ENCODE data around the gene S100A8.
"Not testable (repeated sequence)": the region's sequence is repeated elsewhere in the genome, so short reads cannot be mapped to it uniquely, and the experiment has no call there.

Gene S100A8

DNA sequence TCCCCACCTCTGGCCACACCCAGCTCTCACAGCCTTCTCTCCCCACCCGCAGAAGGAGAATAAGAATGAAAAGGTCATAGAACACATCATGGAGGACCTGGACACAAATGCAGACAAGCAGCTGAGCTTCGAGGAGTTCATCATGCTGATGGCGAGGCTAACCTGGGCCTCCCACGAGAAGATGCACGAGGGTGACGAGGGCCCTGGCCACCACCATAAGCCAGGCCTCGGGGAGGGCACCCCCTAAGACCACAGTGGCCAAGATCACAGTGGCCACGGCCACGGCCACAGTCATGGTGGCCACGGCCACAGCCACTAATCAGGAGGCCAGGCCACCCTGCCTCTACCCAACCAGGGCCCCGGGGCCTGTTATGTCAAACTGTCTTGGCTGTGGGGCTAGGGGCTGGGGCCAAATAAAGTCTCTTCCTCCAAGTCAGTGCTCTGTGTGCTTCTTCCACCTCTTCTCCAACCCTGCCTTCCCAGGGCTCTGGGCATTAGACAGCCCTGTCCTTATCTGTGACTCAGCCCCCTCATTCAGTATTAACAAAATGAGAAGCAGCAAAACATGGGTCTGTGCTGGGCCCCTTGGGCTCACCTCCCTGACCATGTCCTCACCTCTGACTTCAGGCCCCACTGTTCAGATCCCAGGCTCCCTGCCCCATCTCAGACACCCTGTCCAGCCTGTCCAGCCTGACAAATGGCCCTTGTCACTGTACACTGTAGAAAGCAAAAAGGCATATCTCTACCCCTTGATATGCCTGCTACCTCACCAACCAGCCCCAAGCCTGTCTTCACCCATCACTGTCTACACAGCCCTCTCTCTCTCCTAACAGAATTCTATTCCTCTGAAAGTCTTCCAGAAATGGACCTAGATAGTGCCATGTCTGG, 30.0 kb downstream of the S100A8 start:
- no peak for DNase-seq (ENCODE audit: low read depth)

DNA sequence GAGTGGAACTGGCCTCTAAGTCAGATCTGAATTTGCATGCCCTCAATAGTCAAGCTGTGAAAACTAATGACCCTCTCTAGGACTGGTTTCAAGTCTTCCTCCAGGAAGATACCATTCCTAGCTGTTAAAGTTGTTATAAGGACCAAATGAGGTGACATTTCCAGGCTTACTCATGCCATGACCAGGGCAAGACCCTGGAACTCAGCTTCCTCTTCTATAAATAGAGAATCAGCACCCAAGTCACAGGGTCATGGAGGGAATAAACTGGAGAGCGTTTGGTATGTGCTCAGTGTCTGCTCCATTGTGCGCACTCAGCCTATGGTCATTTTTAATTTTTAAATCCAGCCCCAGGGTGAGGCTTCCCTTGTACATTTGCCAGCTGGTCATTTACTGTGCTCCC, 30.7 kb downstream of the S100A8 start:
- no peak for DNase-seq (ENCODE audit: low read depth)

DNA sequence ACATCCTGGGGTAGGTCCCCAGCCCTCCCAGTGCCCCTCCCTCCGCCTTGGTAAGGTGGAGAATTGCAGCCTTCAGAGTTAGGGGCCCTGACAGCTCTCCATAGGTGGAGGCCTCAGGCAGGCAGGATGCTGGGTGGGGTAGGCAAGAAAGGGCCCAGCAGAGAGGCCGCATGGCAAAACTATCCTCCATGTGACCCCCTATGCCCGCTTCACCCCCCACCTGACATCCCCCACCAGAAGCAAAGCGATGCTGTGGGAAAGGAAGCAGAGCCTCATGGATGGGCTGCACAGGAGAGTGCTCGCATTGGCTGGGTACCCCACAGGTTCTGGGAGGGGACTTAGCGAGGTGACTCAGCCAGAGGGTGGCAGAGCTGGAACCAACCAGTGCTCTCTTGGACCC, 31.6 kb downstream of the S100A8 start:
- DNase-seq (ENCODE audit: low read depth): no peak

- DNase-seq (ENCODE audit: low read depth): no peak
These were observed 32.2 kb downstream of the S100A8 start for GRCh38 chr1:153358691-153358975.

DNA sequence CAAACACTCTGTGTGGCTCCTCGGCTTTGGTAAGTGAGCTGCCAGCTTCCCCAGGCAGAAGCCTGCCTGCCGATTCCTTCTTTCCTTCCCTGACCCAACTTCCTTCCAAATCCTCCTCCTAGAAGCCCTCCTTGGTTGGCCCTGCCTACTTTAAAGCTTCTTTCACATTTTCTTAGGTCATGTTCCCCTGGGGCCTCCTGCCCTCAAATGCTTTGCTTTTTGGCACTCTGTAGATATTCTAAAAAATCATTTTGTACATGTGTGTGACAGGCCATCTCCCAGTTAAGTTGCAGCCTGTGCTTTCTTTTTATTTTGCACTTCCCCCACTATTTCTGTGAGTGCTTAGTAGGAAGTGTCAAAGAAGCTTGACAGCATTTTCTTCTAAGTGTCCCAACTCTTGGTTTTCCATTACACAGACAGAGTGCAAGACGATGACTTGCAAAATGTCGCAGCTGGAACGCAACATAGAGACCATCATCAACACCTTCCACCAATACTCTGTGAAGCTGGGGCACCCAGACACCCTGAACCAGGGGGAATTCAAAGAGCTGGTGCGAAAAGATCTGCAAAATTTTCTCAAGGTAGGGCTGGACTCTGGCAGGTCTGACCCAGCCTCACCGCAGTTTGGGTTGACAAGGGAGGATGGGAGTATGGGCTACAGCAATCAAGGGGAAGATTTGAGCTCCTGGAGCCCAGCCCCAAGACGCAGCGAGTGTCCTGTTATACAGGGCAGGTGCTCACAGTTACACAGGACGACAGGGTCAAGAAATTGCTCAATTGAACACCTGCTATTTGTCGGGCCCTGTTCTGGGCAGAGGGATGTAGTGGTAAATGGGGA, 32.8 kb downstream of the S100A8 start, which contains the start of gene S100A9:
S100A9 (plus strand) TSS at position 2 of the 838 bp plus-strand sequence; CDS start at position 432, 430 bp downstream.
- no peak for DNase-seq (ENCODE audit: low read depth)

GRCh38 chr1:153357076-153357852, 33.6 kb downstream of the S100A8 start:
- DNase-seq (ENCODE audit: low read depth): no peak

- no peak for DNase-seq (ENCODE audit: low read depth)
These were observed 34.3 kb downstream of the S100A8 start for GRCh38 chr1:153356392-153357075.

- DNase-seq (ENCODE audit: low read depth): peak; percentile 18
These were observed 35.3 kb downstream of the S100A8 start for GRCh38 chr1:153355445-153356071.

GRCh38 chr1:153354515-153355193, 36.2 kb downstream of the S100A8 start:
- no peak for DNase-seq (ENCODE audit: low read depth)

GRCh38 chr1:153353226-153353947, 37.5 kb downstream of the S100A8 start:
- DNase-seq (ENCODE audit: low read depth): no peak

- peak; percentile 29 for DNase-seq (ENCODE audit: low read depth)
These were observed 38.4 kb downstream of the S100A8 start for GRCh38 chr1:153352523-153352922.

- no peak for DNase-seq (ENCODE audit: low read depth)
These were observed 40.4 kb downstream of the S100A8 start for GRCh38 chr1:153350321-153350957.

- DNase-seq (ENCODE audit: low read depth): no peak
These were observed 41.2 kb downstream of the S100A8 start for GRCh38 chr1:153349363-153350320.

GRCh38 chr1:153348511-153349362, 42.1 kb downstream of the S100A8 start, which contains the start of gene PGLYRP4:
Gene PGLYRP4, minus strand, starts transcription at chr1:153348841. Its CDS starts 909 bp downstream, at chr1:153347932.
- no peak for DNase-seq (ENCODE audit: low read depth)

DNA sequence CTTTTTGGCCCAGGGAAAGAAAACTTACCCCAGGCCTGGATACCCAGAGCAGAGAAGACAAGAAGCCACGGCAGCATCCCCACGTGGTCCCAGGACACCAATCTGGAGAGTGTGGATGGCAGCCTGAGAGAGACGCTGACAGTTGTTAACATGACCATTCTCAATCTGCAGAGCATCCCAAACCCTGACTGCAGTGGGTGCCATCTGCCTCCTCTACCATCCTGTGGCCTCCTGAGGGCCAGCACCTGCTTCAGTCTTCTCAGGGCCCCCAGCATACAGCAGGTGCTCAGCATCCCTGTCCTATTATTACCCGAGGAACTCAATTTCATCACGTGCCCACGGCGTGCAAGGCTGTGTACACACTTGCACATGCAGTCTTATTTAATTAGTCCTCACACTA, 43.0 kb downstream of the S100A8 start:
- DNase-seq (ENCODE audit: low read depth): no peak

- not testable (repeated sequence) for DNase-seq (ENCODE audit: low read depth)
These were observed 43.8 kb downstream of the S100A8 start for GRCh38 chr1:153347049-153347448.

- DNase-seq (ENCODE audit: low read depth): no peak
These were observed 44.7 kb downstream of the S100A8 start for GRCh38 chr1:153346077-153346723.
